Neural progenitor cell (in vitro differentiated cells): Measurements from ENCODE around the gene TMEM218.

Source experiments
- EZH2 ChIP-seq: fragments of 200-600 bp; sonication (generic); IDR thresholded peaks from 2 replicates; pipeline ENCODE4 v1.6.1; 2017; ENCODE audit warnings: antibody characterized with exemption, mild to moderate bottlenecking, moderate library complexity
- EZH2phosphoT487 ChIP-seq: fragments of 200-600 bp; sonication (generic); IDR thresholded peaks from 2 replicates; pipeline ENCODE4 v1.6.1; 2017; ENCODE audit warnings: antibody characterized with exemption
- TF ChIP-seq, protein P1 (sequence below): fragments of 200-600 bp; sonication (generic); IDR thresholded peaks from 2 replicates; pipeline ENCODE4 v1.5.1; 2017; ENCODE audit warnings: antibody characterized with exemption, mild to moderate bottlenecking

DNA sequence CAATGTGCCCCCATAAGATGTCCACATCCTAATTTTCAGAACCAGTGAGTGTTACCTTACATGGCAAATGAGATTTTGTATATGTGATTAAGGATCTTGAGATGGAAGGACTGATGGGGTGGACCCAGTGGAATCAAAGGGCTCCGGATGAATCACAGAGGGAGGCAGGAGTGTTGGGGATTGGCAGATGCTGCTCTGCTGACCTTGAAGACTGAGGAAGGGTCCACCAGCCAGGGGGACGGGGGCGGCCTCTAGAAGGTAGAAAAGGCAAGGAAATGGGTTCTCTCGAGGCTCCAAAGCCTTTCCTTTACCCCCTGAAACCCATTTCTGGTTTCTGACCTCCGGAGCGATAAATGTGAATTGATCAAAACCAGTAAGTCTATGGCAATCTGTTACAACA, 18.8 kb downstream of the TMEM218 start:
- TF ChIP-seq, protein P1, sequence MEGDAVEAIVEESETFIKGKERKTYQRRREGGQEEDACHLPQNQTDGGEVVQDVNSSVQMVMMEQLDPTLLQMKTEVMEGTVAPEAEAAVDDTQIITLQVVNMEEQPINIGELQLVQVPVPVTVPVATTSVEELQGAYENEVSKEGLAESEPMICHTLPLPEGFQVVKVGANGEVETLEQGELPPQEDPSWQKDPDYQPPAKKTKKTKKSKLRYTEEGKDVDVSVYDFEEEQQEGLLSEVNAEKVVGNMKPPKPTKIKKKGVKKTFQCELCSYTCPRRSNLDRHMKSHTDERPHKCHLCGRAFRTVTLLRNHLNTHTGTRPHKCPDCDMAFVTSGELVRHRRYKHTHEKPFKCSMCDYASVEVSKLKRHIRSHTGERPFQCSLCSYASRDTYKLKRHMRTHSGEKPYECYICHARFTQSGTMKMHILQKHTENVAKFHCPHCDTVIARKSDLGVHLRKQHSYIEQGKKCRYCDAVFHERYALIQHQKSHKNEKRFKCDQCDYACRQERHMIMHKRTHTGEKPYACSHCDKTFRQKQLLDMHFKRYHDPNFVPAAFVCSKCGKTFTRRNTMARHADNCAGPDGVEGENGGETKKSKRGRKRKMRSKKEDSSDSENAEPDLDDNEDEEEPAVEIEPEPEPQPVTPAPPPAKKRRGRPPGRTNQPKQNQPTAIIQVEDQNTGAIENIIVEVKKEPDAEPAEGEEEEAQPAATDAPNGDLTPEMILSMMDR = no peak
- TF ChIP-seq EZH2phosphoT487 (no peak), EZH2 (no peak)
